Small intestine (tissue), 16 donors: ENCODE measurements around the gene SOX9. TPM values are rescaled to one million over a fixed set of nuclear protein-coding genes. Genes with fewer than 3 reads are reported as not detected.

Experiments
- DNase-seq, 2 donors: peaks; one replicate each; pipeline versions ENCODE4 v3.0.0 to v3.0.0-alpha.2; 2013
- FAIRE-seq: peaks from 2 replicates; lab custom pipeline; 2012; peaks lifted over from hg19 to GRCh38; lab: Jason Lieb, UNC
- H3K27ac ChIP-seq, 3 donors: one replicate each; pipeline ENCODE4 v1.5.1; 2013; ENCODE audit warnings: low read length in 2 of 3, mild to moderate bottlenecking in 2 of 3, control low read depth in 1 of 3, inconsistent platforms in 1 of 3, low read depth in 1 of 3, moderate library complexity in 1 of 3
- H3K27me3 ChIP-seq, 3 donors: one replicate each; pipeline ENCODE4 v1.6.1; 2013; ENCODE audit warnings: low read length in 3 of 3, inconsistent platforms in 1 of 3; ENCODE audit not compliant: control insufficient read depth in 3 of 3, insufficient read depth in 3 of 3
- H3K36me3 ChIP-seq, 3 donors: one replicate each; pipeline ENCODE4 v1.6.1; 2013; ENCODE audit warnings: low read length in 3 of 3, inconsistent platforms in 1 of 3, low read depth in 1 of 3, mild to moderate bottlenecking in 1 of 3, moderate library complexity in 1 of 3; ENCODE audit not compliant: control insufficient read depth in 3 of 3, insufficient read depth in 2 of 3
- H3K4me1 ChIP-seq, 3 donors: one replicate each; pipeline ENCODE4 v1.6.1; 2013; ENCODE audit warnings: low read length in 2 of 3, inconsistent platforms in 1 of 3, low read depth in 1 of 3, mild to moderate bottlenecking in 1 of 3, moderate library complexity in 1 of 3; ENCODE audit not compliant: control insufficient read depth in 3 of 3, insufficient read depth in 2 of 3
- H3K4me3 ChIP-seq, 3 donors: one replicate each; pipeline ENCODE4 v1.5.1; 2013; ENCODE audit warnings: low read length in 3 of 3, control low read depth in 1 of 3, inconsistent platforms in 1 of 3, low read depth in 1 of 3, mild to moderate bottlenecking in 1 of 3, moderate library complexity in 1 of 3
- H3K9me3 ChIP-seq, 2 donors: one replicate each; pipeline ENCODE4 v1.6.1; 2013; ENCODE audit warnings: low read depth in 1 of 2, low read length in 1 of 2; ENCODE audit not compliant: control insufficient read depth in 2 of 2, insufficient read depth in 1 of 2
- WGBS, 3 donors: extraction: QIAGEN DNeasy Blood & Tissue Kit; methylation state at CpG; one replicate each; pipeline ENCODE4 v1.1.7; 2013; 5-methylcytosine and 5-hydroxymethylcytosine counted together
- long read RNA-seq, 10 donors: transcript quantifications; one replicate each; lab custom pipeline, GENCODE V29; 2026
- polyA plus RNA-seq, 4 donors: library from polyadenylated mRNA; stranded (reverse) in 3 of 4; unstranded in 1 of 4; fragments of 200-250 nt in 3 of 4; fragments of 120-200 nt in 1 of 4; gene quantifications; one replicate each; pipeline versions ENCODE4 v1.2.1 to v1.2.3, GENCODE V29; 2013
- donor health status: healthy with polysubstance abuse.
- donor health status: control.
- donor health status: control.
- donor health status: Bipolar disorder and iron deficiency.
- donor health status: healthy.

The SOX9 gene
- 10 to 100 TPM in 2 of 4 donors, 1 to 10 TPM in 2; 3.0 to 45.6 (median 13.3) TPM for polyA plus RNA-seq
- long read RNA-seq, donor 1, result 0 reads
- long read RNA-seq, donor 2, transcript SOX9-201 (3 exons, 3,935 nt), result major isoform, 5 of 5 reads
- long read RNA-seq, donor 2, partial matches to known transcripts, result 0 of 5 reads
- long read RNA-seq, donor 2, other reads (novel, unspliced or antisense), result 0 of 5 reads
- long read RNA-seq, donor 3, transcript SOX9-201 (3 exons, 3,935 nt), result major isoform, 13 of 13 reads
- long read RNA-seq, donor 3, partial matches to known transcripts, result 0 of 13 reads
- long read RNA-seq, donor 3, other reads (novel, unspliced or antisense), result 0 of 13 reads
- long read RNA-seq, donor 4, partial matches to known transcripts, result 0 of 4 reads
- long read RNA-seq, donor 4, other reads (novel, unspliced or antisense), result 0 of 4 reads
- long read RNA-seq, donor 5, partial matches to known transcripts, result 0 of 2 reads
- long read RNA-seq, donor 5, other reads (novel, unspliced or antisense), result 0 of 2 reads
- long read RNA-seq, donor 6, transcript SOX9-201 (3 exons, 3,935 nt), result major isoform, 5 of 5 reads
- long read RNA-seq, donor 6, partial matches to known transcripts, result 0 of 5 reads
- long read RNA-seq, donor 6, other reads (novel, unspliced or antisense), result 0 of 5 reads
- long read RNA-seq, donor 7, partial matches to known transcripts, result 0 of 1 reads
- long read RNA-seq, donor 7, other reads (novel, unspliced or antisense), result 0 of 1 reads
- long read RNA-seq, donor 8, result 0 reads
- long read RNA-seq, donor 9, partial matches to known transcripts, result 0 of 3 reads
- long read RNA-seq, donor 9, other reads (novel, unspliced or antisense), result 0 of 3 reads
- long read RNA-seq, donor 10, transcript SOX9-201 (3 exons, 3,935 nt), result major isoform, 14 of 14 reads
- long read RNA-seq, donor 10, partial matches to known transcripts, result 0 of 14 reads
- long read RNA-seq, donor 10, other reads (novel, unspliced or antisense), result 0 of 14 reads

DNA sequence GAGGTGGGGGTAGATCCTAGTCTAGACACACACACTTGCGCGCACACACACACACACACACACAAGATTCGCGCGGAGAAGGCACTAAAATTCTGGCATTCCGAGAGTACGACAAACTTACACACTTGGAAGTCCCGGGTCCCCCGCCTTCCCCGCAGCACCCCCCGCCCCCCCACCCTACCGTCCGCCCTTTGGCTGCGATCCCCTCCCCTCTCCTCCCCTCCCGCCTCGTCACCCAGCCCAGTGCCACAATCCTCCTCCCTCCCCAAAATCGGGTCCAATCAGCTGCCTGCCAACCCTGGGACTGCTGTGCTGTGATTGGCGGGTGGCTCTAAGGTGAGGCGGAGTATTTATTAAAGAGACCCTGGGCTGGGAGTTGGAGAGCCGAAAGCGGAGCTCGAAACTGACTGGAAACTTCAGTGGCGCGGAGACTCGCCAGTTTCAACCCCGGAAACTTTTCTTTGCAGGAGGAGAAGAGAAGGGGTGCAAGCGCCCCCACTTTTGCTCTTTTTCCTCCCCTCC, at the start of gene SOX9:
Gene SOX9 (plus strand): TSS at position 379 of the 522 bp plus-strand sequence. CDS start 372 bp downstream, outside the sequence.
- FAIRE-seq (no peak), DNase-seq (peak; percentile 88 to 98)
- Histone ChIP-seq H3K4me1 (peaks cover 0 to 32% (median 6%) of the 10 kb centered on the region in 3 donors), H3K27me3 (peaks cover 0 to 68% (median 42%) of the 10 kb centered on the region in 3 donors), H3K9me3 (peaks cover 0 to 2% of the 10 kb centered on the region in 2 donors), H3K27ac (peak within 1 kb of the TSS; percentile 42 to 80 (median 55)), H3K36me3 (peaks cover 0 to 23% (median 0%) of the 10 kb centered on the region in 3 donors), H3K4me3 (peak within 1 kb of the TSS; percentile 59 to 78 (median 65))
- WGBS, 3 donors, result 1 to 5% (median 2%) methylated on average over 23 to 27 of the region's 27 CpGs

DNA sequence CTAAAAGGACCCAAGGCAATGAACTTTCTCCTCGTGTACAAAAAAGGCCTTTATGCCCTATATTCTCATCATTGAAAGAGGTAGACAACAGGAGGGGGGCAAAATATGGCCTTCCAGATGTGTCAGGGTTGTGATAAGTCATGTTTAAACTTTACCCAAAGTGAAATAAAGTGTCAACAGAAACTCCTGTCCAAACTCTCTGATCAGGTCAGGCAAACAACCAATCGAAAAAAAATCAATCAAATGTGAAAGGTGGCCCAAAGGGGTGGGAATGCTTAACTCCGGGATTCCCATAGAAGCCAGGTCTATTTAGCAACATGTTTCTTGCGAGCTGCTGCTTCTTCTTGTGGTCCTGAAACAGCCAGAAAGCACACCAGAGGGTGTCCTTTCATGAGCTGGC, 49.5 kb upstream of the SOX9 start:
- H3K4me3 ChIP-seq, result no peak overlapping the region
- FAIRE-seq (no peak), DNase-seq (no peak)
- no peaks in the 10 kb centered on the region for H3K36me3 ChIP-seq
- no peaks in the 10 kb centered on the region for H3K4me1 ChIP-seq
- no peaks in the 10 kb centered on the region for H3K27me3 ChIP-seq
- no peaks in the 10 kb centered on the region for H3K9me3 ChIP-seq
- 58 to 73% (median 69%) methylated on average over 4 of the region's 4 CpGs for WGBS, 3 donors
- no peak overlapping the region for H3K27ac ChIP-seq

- no peak for FAIRE-seq
- Histone ChIP-seq H3K27me3 (no peaks in the 10 kb centered on the region), H3K27ac (no peak overlapping the region), H3K9me3 (no peaks in the 10 kb centered on the region), H3K4me1 (no peaks in the 10 kb centered on the region), H3K4me3 (no peak overlapping the region), H3K36me3 (no peaks in the 10 kb centered on the region)
- WGBS, 3 donors, result 76 to 79% (median 78%) methylated on average over 7 of the region's 7 CpGs
- DNase-seq, result no peak
These were observed 44.7 kb upstream of the SOX9 start for GRCh38 chr17:72075995-72076677.

GRCh38 chr17:72076678-72077030, 44.2 kb upstream of the SOX9 start:
- Histone ChIP-seq H3K4me3 (no peak overlapping the region), H3K4me1 (no peaks in the 10 kb centered on the region), H3K36me3 (no peaks in the 10 kb centered on the region), H3K27ac (no peak overlapping the region), H3K9me3 (no peaks in the 10 kb centered on the region), H3K27me3 (no peaks in the 10 kb centered on the region)
- DNase-seq (no peak), FAIRE-seq (no peak)
- 75 to 87% (median 86%) methylated on average over 3 of the region's 3 CpGs for WGBS, 3 donors

DNA sequence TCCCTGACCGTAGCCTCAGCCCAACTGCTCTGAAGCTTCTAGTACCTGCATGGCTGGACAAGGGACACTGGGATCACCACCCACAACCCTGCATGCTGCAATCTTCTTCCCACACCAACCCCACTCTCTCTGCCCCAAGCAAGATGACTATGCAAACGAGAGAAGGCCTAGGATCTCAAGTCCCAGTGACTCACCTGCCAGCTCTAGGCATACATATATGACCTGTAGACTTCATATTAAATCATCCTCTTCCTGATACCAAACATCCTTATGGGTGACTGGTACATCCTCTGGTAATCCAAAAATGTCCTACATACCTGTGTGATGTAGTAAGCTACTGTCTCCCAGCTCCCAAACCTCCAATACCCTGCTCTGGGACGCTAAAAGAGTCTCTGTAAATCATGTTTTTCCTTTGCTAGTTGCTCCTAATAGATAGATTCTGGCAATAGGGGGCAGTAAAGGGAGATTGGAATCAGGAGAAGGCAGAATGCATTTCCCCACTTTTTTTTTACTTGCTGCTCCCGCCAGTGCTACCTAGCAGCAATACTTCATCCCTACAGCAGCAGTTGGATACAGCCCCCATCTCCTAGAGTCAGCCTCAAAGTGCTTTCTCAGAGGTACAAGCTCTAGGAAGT, 43.4 kb upstream of the SOX9 start:
- Histone ChIP-seq H3K36me3 (no peaks in the 10 kb centered on the region), H3K4me3 (no peak overlapping the region), H3K27me3 (no peaks in the 10 kb centered on the region), H3K27ac (no peak overlapping the region), H3K4me1 (no peaks in the 10 kb centered on the region), H3K9me3 (no peaks in the 10 kb centered on the region)
- FAIRE-seq (no peak), DNase-seq (no peak)
- WGBS, 3 donors, result 60 to 76% (median 67%) methylated on average over 4 of the region's 4 CpGs

- no peak overlapping the region for H3K27ac ChIP-seq
- FAIRE-seq (no peak), DNase-seq (no peak)
- no peaks in the 10 kb centered on the region for H3K9me3 ChIP-seq
- no peak overlapping the region for H3K4me3 ChIP-seq
- 74 to 89% (median 88%) methylated on average over 3 of the region's 3 CpGs for WGBS, 3 donors
- no peaks in the 10 kb centered on the region for H3K27me3 ChIP-seq
- no peaks in the 10 kb centered on the region for H3K4me1 ChIP-seq
- no peaks in the 10 kb centered on the region for H3K36me3 ChIP-seq
These were observed 41.1 kb upstream of the SOX9 start for GRCh38 chr17:72079700-72080099.

DNA sequence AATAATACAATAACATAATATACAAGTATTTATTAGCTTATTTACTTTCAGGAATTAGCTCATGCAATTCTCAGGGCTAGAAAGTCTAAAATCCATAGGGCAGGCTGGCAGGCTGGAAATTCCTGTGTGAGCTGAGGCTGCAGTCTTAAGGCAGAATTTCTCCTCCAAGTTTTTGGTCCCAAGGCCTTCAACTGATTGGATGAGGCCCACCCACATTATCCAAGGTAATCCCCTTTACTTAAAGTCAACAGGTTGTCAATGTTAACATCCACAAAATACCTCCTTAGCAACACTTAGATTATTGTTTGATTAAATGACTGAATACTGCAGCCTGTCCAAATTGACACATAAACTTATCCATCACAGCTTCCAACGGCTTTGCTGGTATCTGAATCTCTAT, 32.9 kb upstream of the SOX9 start:
- Histone ChIP-seq H3K36me3 (no peaks in the 10 kb centered on the region), H3K9me3 (no peaks in the 10 kb centered on the region), H3K27me3 (no peaks in the 10 kb centered on the region), H3K4me1 (no peaks in the 10 kb centered on the region), H3K27ac (no peak overlapping the region), H3K4me3 (no peak overlapping the region)
- no peak for FAIRE-seq
- DNase-seq, result no peak
- WGBS, 3 donors, result 72 to 81% (median 73%) methylated on average over 1 of the region's 1 CpG
